Cardiac septum (tissue), 1 donor: Measurements from ENCODE around the gene PDCD4. TPM values are rescaled to one million over a fixed set of nuclear protein-coding genes. Genes with fewer than 3 reads are reported as not detected.

Experiments
- DNase-seq: peaks from one replicate; pipeline ENCODE4 v3.0.0-alpha.2; 2020; ENCODE audit warnings: low spot score
- intact Hi-C: fragments of 100-400 bp; cut with DNase I; formaldehyde crosslinking; loops from one replicate; pipeline ENCODE4 v1.14.0; 2022
- long read RNA-seq: library from polyadenylated mRNA; unstranded; transcript quantifications from one replicate; pipeline ENCODE4 v2.0.0, GENCODE V29; 2021
- total RNA-seq: library from RNA; stranded (reverse); fragmentation: NEBNext Ultra II Directional; extraction: Animal tissue kit (Norgen Biotek cat#: 25700); gene quantifications from one replicate; pipeline ENCODE4 v1.2.1, GENCODE V29; 2021
- donor health status: DM: no; HTN: no; CAD: no.

PDCD4 gene
- total RNA-seq, result 42.0 TPM
- long read RNA-seq, transcript PDCD4-201 (12 exons, 3,602 nt), result major isoform, 11 of 21 reads
- long read RNA-seq, partial matches to known transcripts, result 2 of 21 reads
- long read RNA-seq, other reads (novel, unspliced or antisense), result 7 of 21 reads

- peak; percentile 100 for DNase-seq
- intact Hi-C loops, result loop anchor here (1.0 to 5.0 kb wide), 4 partner anchors 46 to 125 kb away; partner anchors contain the start of genes BBIP1 and SHOC2
Observed at GRCh38 chr10:110871298-110872084, at the start of gene PDCD4. PDCD4 (plus strand) TSS chr10:110871928; CDS start chr10:110876028, 4,100 bp downstream.

GRCh38 chr10:110822035-110822711 is 49.6 kb upstream of the PDCD4 start:
- no peak for DNase-seq
- intact Hi-C loops, result loop anchor here (5.0 kb wide), 1 partner anchor 50 kb away; the partner anchor contains the start of gene PDCD4

- intact Hi-C loops, result loop anchor here (5.0 kb wide), 1 partner anchor 49 kb away; the partner anchor contains the start of gene PDCD4
- DNase-seq, result no peak
Observed at GRCh38 chr10:110822712-110823311, 48.9 kb upstream of the PDCD4 start.

- intact Hi-C loops, result loop anchor here (5.0 kb wide), 1 partner anchor 48 kb away; the partner anchor contains the start of gene PDCD4
- no peak for DNase-seq
Observed at GRCh38 chr10:110824152-110824441, 47.6 kb upstream of the PDCD4 start.

- intact Hi-C loops, result loop anchor here (5.0 kb wide), 1 partner anchor 48 kb away; the partner anchor contains the start of gene PDCD4
- DNase-seq, result no peak
Observed at GRCh38 chr10:110824660-110825059, 47.1 kb upstream of the PDCD4 start.

DNA sequence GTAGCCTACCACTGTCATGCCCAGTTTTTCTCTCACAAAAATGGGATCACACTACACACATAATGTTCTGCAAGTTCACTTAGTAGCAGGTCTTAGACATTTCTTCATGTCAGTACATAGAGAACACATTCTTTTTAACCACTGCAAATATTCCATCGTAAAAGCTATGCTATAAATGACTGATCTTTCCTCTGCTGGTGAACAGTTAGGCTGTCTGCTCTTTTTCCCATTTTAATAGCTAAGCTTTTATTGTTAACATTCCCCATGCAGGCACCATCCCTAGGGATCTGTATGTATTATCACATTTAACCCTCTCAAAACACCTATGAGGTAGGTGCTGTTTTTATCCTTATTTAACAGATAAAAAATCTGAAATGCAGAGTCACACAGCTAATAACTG is 46.2 kb upstream of the PDCD4 start:
- intact Hi-C loops, result no loop called here
- DNase-seq, result no peak

DNA sequence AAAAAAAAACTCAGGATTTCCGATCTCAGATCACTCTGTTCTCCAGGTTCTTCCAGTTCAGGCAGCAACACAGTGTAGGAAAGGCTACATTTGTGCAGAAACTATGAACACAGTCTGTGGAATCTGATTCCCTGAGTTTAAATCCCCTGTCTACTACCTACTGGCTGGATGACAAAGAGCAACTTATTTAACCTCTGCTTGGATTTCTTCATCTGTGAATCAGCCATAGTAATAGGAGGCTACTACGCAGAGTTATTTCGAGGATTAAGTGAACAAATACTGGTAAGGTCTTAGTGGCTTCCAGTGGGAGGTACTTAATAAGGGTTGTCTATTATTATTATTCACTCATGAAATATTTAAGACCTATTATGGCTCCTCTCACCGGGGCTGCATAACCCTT is 44.3 kb upstream of the PDCD4 start:
- no peak for DNase-seq
- intact Hi-C loops, result no loop called here

- no peak for DNase-seq
- intact Hi-C loops, result no loop called here
Observed at GRCh38 chr10:110827875-110828274, 43.9 kb upstream of the PDCD4 start.

GRCh38 chr10:110828525-110828924 is 43.2 kb upstream of the PDCD4 start:
- intact Hi-C loops, result no loop called here
- no peak for DNase-seq

DNA sequence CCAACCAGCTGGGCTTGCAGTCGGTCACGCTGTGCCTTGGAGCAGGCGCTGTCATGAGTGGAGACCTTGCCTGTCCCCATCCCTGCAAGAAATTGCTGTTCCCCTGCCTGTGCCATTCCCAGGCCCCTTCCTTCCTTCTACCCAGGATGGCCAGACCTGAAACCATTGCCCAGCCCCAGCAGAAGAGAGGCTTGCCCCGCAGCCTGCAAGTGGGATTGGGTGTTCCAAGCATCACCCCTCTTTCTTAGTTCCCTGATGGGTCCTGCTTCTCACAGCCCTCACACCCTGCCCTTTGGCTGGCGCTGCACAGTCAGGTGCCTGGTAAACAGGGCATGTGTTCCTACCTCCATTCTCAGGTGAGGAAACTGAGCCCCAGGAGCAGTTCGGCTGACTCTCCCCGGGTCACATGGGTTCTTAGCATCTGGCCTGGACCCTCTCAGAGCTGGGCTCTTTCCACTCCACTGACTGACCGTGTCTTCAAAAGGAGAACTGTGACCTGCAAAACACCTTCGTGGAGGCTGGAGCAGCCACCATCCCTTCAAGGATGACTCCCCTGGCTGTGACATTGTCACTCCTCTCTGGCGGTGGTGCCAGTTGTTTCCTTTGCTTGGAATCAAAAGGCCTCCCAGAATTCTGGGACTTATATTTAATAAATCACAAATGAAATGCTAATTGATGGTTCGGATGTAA is 41.9 kb upstream of the PDCD4 start:
- intact Hi-C loops, result no loop called here
- DNase-seq, result no peak

DNA sequence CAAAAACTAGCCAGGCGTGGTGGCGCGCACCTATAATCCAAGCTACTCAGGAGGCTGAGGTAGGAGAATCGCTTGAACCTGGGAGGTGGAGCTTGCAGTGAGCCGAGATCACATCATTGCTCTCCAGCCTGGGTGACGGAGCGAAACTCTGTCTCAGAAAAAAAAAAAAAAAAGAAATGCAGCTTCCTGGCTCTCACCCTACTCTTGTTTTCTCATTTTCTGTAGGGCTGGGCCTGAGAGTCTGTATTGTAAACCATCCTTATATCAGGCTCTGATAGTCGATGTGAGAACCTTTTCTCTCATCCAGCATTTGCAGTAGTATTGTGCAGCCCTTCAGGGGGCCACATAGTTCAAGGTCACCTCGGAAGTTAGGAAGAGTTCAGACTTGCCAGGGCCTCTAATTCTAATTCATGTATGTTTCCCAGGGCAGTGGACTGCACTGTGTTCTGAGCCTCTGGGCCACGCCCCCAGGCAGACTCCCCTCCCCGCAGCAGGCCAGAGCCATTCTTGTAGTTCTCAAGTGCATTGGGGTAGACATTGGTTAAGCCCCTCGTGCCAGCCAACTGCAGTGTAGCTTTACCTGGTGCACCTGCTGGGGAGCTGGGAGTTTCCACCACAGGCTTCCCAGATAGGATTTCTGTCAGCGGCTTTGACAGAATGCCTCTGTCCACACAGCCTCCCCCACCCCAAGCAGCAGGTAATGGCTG is 38.3 kb upstream of the PDCD4 start:
- no peak for DNase-seq
- intact Hi-C loops, result no loop called here

DNA sequence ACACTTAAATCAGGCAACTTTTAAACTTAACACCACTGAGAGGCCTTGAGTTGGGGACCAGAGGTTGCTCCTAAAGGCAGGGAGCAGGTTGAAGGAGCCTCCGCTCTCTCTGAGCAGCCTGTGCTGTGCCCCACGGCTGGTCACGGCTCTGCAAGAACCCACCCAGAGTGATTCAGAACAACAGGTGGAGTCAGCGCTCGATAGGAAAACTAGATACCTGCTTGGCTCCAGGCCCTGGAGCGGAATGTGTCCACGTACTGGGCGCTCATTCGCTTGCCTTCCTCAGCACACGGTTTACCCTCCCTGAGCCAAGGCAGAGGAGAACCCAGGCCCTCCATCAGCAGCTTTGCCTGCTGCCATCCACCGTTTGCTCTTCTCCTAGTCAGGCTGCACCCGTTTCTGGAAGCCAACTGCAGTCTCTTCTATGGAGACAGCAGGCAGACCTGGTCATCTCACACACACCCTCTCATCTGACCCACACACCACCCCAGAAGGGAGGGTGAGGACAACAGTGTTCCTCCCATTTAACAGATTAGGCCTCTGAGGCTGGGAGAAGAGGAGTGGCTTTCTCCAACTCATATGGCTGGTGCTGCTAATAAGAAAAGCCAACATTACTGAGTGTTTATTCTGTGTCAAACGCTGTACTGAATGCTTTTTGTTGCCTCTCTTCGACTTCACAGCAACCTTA is 37.6 kb upstream of the PDCD4 start:
- intact Hi-C loops, result no loop called here
- no peak for DNase-seq

GRCh38 chr10:110834629-110835301 is 37.0 kb upstream of the PDCD4 start:
- DNase-seq, result no peak
- intact Hi-C loops, result no loop called here

DNA sequence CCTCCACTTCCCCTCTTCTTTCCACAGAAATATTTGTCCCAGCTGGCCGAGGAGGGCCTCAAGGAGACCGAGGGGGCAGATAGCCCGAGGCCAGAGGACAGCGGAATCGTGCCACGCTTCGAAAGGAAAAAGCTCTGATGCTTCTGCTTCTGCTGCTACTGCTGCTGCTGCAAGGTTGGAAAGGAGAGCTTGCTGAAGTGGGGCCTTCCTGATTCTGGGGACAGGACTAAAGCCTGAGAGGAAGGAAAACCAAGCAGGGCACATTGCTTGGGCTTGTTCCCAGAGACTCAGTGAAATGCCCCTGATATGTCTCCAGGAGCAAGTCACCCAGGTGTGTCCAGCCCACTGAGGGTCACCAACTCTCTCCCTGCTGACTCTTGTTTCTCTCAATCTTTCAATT is 35.9 kb upstream of the PDCD4 start:
- no peak for DNase-seq
- intact Hi-C loops, result no loop called here

DNA sequence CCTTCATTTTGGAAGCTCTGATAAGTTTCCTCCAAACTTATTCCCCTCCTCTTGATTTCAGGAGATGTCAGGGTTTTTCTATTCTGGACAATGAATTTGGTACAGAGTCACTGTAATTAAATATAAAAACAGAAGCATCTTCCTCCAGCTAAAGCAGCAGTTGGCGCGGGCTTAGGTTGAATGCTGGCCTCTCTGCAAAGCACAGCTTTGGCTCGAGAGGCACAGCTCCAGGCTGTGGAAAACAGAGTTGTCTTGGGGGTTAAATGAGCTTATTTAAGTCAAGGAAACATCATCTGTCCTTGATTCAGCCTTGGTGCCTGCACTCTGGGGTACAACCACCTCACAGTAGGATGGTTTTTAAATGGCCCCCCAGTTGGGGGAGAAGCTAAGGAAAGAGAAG is 35.0 kb upstream of the PDCD4 start:
- intact Hi-C loops, result no loop called here
- no peak for DNase-seq

DNA sequence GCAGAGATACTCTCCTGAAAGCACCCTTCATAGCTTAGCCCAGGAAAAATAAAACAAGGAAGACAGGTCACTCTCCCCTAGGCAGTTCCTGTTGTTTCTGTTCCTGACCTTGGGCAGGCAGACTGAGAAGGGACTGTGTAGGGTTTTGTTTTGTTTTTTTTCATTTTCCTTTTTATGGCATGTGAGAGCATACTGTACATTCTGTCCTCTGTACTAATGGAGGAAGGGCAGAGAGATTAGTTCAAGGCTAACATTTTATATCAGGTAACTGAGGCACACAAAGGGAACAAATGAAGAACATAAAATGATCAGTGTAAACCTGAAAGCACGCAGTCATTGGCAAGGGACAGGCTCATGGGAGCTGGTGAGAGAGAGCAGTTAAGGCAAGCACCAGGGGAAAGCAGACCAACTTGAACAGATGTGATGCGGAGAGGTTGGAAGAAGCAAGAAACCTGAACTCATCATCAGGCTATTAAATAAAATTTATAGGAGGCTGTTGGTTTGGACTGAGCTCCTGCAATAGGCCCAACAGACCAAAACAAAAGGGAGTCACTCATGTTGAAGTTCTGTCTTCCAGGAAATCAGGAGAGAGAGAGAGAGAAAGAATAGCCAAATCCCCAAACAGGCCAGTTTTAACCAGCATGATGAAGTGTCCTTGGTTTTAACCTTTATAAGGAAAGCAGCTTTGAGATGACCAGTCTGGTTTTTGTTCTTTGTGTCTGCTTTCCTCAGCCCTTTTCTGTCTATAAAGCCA is 34.1 kb upstream of the PDCD4 start:
- no peak for DNase-seq
- intact Hi-C loops, result no loop called here

- intact Hi-C loops, result no loop called here
Observed at GRCh38 chr10:110840225-110840922, 31.4 kb upstream of the PDCD4 start.

More at GRCh38 chr10:110840225-110840922, 31.4 kb upstream of the PDCD4 start:
- no peak for DNase-seq
